ENCODE data around the gene ZNF207. TPM values are rescaled to one million over a fixed set of nuclear protein-coding genes. Genes with fewer than 3 reads are reported as not detected.

ZNF207 gene
- total RNA-seq, 1 donor: 202 TPM

- DNase-seq (ENCODE audit: low read depth): no peak
- TF ChIP-seq, protein P1, sequence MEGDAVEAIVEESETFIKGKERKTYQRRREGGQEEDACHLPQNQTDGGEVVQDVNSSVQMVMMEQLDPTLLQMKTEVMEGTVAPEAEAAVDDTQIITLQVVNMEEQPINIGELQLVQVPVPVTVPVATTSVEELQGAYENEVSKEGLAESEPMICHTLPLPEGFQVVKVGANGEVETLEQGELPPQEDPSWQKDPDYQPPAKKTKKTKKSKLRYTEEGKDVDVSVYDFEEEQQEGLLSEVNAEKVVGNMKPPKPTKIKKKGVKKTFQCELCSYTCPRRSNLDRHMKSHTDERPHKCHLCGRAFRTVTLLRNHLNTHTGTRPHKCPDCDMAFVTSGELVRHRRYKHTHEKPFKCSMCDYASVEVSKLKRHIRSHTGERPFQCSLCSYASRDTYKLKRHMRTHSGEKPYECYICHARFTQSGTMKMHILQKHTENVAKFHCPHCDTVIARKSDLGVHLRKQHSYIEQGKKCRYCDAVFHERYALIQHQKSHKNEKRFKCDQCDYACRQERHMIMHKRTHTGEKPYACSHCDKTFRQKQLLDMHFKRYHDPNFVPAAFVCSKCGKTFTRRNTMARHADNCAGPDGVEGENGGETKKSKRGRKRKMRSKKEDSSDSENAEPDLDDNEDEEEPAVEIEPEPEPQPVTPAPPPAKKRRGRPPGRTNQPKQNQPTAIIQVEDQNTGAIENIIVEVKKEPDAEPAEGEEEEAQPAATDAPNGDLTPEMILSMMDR (IDR thresholded peaks at IDR 0.05; ENCODE audit: insufficient read depth, low read length): no peak
- H3K4me3 ChIP-seq (ENCODE audit: low read depth, low read length): no peak overlapping the region
Observed at GRCh38 chr17:32320847-32321246, 29.1 kb upstream of the ZNF207 start.

GRCh38 chr17:32323046-32323445, 26.9 kb upstream of the ZNF207 start:
- TF ChIP-seq, protein P1 (IDR thresholded peaks at IDR 0.05; ENCODE audit: insufficient read depth, low read length): no peak
- H3K4me3 ChIP-seq (ENCODE audit: low read depth, low read length): no peak overlapping the region
- DNase-seq (ENCODE audit: low read depth): no peak

- H3K4me3 ChIP-seq (ENCODE audit: low read depth, low read length): peak overlapping the region; percentile 18
- DNase-seq (ENCODE audit: low read depth): peak; percentile 43
- TF ChIP-seq, protein P1 (IDR thresholded peaks at IDR 0.05; ENCODE audit: insufficient read depth, low read length): no peak
Observed at GRCh38 chr17:32323811-32324491, 26.0 kb upstream of the ZNF207 start.

DNA sequence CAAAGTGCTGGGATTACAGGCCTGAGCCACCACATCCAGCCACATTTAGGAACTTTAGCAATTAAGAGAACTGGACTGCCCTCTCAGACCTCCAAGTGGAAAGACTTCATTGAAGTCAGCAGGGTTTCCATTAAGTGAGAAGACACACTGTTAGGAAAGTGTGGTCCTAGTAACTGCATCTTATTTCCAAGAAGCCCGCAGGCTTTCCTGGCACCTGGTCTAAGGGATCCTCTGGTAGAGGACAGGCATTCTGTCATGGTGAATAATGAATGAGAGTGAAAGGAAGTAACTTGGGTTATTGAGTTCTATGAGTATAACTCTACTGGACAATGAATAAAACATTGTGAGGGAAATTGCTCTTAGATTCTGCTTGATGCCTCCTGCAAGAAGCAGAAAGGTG, 22.0 kb upstream of the ZNF207 start:
- TF ChIP-seq, protein P1 (IDR thresholded peaks at IDR 0.05; ENCODE audit: insufficient read depth, low read length): no peak
- H3K4me3 ChIP-seq (ENCODE audit: low read depth, low read length): no peak overlapping the region
- DNase-seq (ENCODE audit: low read depth): no peak

DNA sequence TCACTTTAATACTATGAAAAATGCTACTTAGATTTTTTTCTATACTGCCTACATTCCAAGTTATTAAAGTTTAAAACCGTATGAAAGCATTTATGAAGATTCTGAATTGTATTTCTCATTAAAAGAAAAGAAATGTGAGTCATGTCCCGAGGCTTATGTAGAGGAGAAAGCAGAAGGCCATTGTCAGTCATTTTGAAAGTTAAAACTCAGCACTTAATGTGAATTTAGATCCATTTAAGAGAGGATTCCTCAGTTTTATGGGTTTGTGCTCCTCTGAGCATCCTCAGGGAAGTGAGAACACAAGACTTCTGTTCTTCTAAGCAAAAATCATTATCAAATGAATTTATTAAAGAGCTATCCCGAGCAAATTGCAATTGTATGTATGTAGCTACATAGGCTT, 19.8 kb upstream of the ZNF207 start:
- DNase-seq (ENCODE audit: low read depth): no peak
- TF ChIP-seq, protein P1 (IDR thresholded peaks at IDR 0.05; ENCODE audit: insufficient read depth, low read length): no peak
- H3K4me3 ChIP-seq (ENCODE audit: low read depth, low read length): no peak overlapping the region

GRCh38 chr17:32331243-32332040, 18.5 kb upstream of the ZNF207 start:
- no peak overlapping the region for H3K4me3 ChIP-seq (ENCODE audit: low read depth, low read length)
- TF ChIP-seq, protein P1 (IDR thresholded peaks at IDR 0.05; ENCODE audit: insufficient read depth, low read length): no peak
- no peak for DNase-seq (ENCODE audit: low read depth)

All from fibroblast of the aortic adventitia (primary cell).